ENCODE results near the gene MED27. TPM values are rescaled to one million over a fixed set of nuclear protein-coding genes. Genes with fewer than 3 reads are reported as not detected.
A peak's percentile ranks its signal among the peaks of the same experiment; 100 is the strongest.

Gene MED27
- total and polyA plus RNA-seq, 9 of the 15 experiments (the other 6 are each of a cell fraction or from before 2014, with no cell fraction given) = 24.4 to 91.0 (median 36.1) TPM

DNA sequence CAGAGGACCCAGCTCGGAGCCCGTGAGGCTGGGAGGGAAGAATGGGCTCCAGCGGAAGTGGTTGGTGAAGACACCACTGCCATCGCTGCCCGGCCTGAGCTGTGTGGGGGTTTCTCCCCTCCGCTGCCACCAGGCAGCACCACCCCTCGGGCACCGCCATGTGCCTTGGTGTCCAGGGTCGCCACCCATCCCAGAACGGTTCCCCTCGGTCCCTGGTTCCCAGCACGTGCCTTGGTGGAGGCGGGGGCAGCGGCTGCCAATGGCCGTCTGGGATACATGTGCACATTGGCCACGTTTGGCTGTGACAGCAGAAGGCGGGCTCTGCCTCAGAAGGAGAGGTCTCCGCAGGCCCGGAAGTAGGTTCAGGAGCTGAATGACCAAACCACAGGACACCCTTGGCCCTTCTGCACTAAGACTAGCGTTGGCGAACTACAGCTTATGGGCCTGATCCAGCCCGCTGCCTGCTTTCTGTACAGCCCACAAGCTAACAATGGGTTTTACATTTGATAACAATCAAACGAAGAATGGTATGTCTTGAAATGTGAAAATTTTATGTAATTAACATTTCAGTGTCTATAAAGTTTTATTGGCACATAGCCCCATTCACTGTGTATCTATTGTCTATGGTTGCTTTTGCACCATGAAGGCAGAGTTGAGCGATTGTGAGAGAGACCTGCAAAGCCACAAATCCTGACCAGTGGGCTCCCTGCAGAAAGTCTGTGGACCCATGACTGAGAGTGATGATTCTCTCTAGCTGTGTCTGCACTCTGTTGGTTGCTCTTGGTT, 248.1 kb downstream of the MED27 start (continued):
- no peak for TF ChIP-seq NELFE (IDR thresholded peaks at IDR 0.05; ENCODE audit: insufficient read depth, insufficient read length)
- TF ChIP-seq, protein P1, sequence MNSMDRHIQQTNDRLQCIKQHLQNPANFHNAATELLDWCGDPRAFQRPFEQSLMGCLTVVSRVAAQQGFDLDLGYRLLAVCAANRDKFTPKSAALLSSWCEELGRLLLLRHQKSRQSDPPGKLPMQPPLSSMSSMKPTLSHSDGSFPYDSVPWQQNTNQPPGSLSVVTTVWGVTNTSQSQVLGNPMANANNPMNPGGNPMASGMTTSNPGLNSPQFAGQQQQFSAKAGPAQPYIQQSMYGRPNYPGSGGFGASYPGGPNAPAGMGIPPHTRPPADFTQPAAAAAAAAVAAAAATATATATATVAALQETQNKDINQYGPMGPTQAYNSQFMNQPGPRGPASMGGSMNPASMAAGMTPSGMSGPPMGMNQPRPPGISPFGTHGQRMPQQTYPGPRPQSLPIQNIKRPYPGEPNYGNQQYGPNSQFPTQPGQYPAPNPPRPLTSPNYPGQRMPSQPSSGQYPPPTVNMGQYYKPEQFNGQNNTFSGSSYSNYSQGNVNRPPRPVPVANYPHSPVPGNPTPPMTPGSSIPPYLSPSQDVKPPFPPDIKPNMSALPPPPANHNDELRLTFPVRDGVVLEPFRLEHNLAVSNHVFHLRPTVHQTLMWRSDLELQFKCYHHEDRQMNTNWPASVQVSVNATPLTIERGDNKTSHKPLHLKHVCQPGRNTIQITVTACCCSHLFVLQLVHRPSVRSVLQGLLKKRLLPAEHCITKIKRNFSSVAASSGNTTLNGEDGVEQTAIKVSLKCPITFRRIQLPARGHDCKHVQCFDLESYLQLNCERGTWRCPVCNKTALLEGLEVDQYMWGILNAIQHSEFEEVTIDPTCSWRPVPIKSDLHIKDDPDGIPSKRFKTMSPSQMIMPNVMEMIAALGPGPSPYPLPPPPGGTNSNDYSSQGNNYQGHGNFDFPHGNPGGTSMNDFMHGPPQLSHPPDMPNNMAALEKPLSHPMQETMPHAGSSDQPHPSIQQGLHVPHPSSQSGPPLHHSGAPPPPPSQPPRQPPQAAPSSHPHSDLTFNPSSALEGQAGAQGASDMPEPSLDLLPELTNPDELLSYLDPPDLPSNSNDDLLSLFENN (IDR thresholded peaks at IDR 0.05; ENCODE audit: low read depth in 2 of 2, low read length in 2 of 2) = no peak
- TF ChIP-seq, protein P2, sequence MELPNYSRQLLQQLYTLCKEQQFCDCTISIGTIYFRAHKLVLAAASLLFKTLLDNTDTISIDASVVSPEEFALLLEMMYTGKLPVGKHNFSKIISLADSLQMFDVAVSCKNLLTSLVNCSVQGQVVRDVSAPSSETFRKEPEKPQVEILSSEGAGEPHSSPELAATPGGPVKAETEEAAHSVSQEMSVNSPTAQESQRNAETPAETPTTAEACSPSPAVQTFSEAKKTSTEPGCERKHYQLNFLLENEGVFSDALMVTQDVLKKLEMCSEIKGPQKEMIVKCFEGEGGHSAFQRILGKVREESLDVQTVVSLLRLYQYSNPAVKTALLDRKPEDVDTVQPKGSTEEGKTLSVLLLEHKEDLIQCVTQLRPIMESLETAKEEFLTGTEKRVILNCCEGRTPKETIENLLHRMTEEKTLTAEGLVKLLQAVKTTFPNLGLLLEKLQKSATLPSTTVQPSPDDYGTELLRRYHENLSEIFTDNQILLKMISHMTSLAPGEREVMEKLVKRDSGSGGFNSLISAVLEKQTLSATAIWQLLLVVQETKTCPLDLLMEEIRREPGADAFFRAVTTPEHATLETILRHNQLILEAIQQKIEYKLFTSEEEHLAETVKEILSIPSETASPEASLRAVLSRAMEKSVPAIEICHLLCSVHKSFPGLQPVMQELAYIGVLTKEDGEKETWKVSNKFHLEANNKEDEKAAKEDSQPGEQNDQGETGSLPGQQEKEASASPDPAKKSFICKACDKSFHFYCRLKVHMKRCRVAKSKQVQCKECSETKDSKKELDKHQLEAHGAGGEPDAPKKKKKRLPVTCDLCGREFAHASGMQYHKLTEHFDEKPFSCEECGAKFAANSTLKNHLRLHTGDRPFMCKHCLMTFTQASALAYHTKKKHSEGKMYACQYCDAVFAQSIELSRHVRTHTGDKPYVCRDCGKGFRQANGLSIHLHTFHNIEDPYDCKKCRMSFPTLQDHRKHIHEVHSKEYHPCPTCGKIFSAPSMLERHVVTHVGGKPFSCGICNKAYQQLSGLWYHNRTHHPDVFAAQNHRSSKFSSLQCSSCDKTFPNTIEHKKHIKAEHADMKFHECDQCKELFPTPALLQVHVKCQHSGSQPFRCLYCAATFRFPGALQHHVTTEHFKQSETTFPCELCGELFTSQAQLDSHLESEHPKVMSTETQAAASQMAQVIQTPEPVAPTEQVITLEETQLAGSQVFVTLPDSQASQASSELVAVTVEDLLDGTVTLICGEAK (IDR thresholded peaks at IDR 0.05) = peak; percentile 93
- TF ChIP-seq, protein P2 (CRISPR knock-in tag; IDR thresholded peaks at IDR 0.05) = peak; percentile 94

Measured in K562 (cell line).